Heart right ventricle (tissue), 16 donors: ENCODE measurements around the gene MAP7. TPM values are rescaled to one million over a fixed set of nuclear protein-coding genes. Genes with fewer than 3 reads are reported as not detected.

Source experiments
- ATAC-seq, 8 donors: fragments of 200-7000 bp; cut with Tn5 transposase; one replicate each; pipeline ENCODE4 v1.9.1; 2020; ENCODE audit warnings: mild to moderate bottlenecking in 8 of 8, moderate library complexity in 8 of 8, moderate number of reproducible peaks in 1 of 8
- DNase-seq, 2 donors: peaks; one replicate each; pipeline ENCODE4 v3.0.0-alpha.2; 2020
- H3K27ac ChIP-seq, 10 donors: fragments of 200-600 bp; sonication (generic) in 2 of 10; one replicate each; pipeline versions ENCODE4 v1.5.0 to v1.8.0; 2020 to 2022; ENCODE audit warnings: mild to moderate bottlenecking in 3 of 10
- H3K27me3 ChIP-seq, 7 donors: fragments of 200-600 bp; one replicate each; pipeline ENCODE4 v1.8.0; 2021 to 2022; ENCODE audit warnings: mild to moderate bottlenecking in 2 of 7
- H3K36me3 ChIP-seq, 9 donors: fragments of 200-600 bp; sonication (generic) in 1 of 9; one replicate each; pipeline versions ENCODE4 v1.5.0 to v1.8.0; 2020 to 2022; ENCODE audit warnings: mild to moderate bottlenecking in 2 of 9
- H3K4me1 ChIP-seq, 9 donors: fragments of 200-600 bp; sonication (generic) in 1 of 9; one replicate each; pipeline versions ENCODE4 v1.5.0 to v1.8.0; 2020 to 2022; ENCODE audit warnings: mild to moderate bottlenecking in 4 of 9
- H3K4me3 ChIP-seq, 10 donors: fragments of 200-600 bp; sonication (generic) in 2 of 10; one replicate each; pipeline versions ENCODE4 v1.5.0 to v1.8.0; 2020 to 2022; ENCODE audit warnings: mild to moderate bottlenecking in 7 of 10, moderate library complexity in 2 of 10
- H3K9me3 ChIP-seq, 11 donors: fragments of 200-600 bp in 10 of 11; sonication (generic) in 2 of 11; one replicate each; pipeline versions ENCODE4 v1.5.0 to v1.8.0; 2013 to 2022; ENCODE audit warnings: mild to moderate bottlenecking in 2 of 11, control low read depth in 1 of 11, moderate library complexity in 1 of 11
- CTCF ChIP-seq, 9 donors: fragments of 200-600 bp; sonication (generic) in 2 of 9; IDR thresholded peaks; one replicate each; pipeline versions ENCODE4 v1.5.0 to v1.8.0; 2021 to 2022; ENCODE audit warnings: antibody characterized with exemption in 9 of 9, mild to moderate bottlenecking in 5 of 9, moderate library complexity in 1 of 9
- WGBS, 2 donors: extraction: QIAGEN DNeasy Blood & Tissue Kit; methylation state at CpG; one replicate each; pipeline ENCODE4 v1.1.7; 2013; ENCODE audit warnings: inconsistent platforms in 1 of 2; 5-methylcytosine and 5-hydroxymethylcytosine counted together
- intact Hi-C, 10 donors: fragments of 100-400 bp; cut with DNase I; formaldehyde crosslinking; loops; one replicate each; pipeline versions ENCODE4 v1.11.1 to v1.14.2; 2022
- polyA plus RNA-seq, 2 donors: library from polyadenylated mRNA; stranded (reverse); fragments of 200-250 nt; gene quantifications; one replicate each; pipeline ENCODE4 v1.2.3, GENCODE V29; 2013
- total RNA-seq, 10 donors: library from RNA; stranded (reverse); fragmentation: NEBNext Ultra II Directional in 3 of 10; extraction: Animal tissue kit (Norgen Biotek cat#: 25700) in 3 of 10; gene quantifications; one replicate each; pipeline versions ENCODE4 v1.2.1 to v1.2.4, GENCODE V29; 2021 to 2023
- donor health status: Arrhythmogenic right ventricular cardiomyopathy.
- donor health status: ischemic (EF 13 %, LVEDD 7.1; RV severe dilation, severe dysfunction).
- donor health status: healthy with polysubstance abuse.
- donor health status: DM: no; HTN: yes; CAD: no.
- donor health status: DM: no; HTN: no; CAD: no.
- donor health status: ischemic (EF 25% LVEDD 6.9; RV normal size, moderate dysfunction).
- donor health status: ischemic (EF 25% LVEDD 5.7; RV mildly dilated, moderate dysfunction).
- donor health status: healthy.
- donor health status: DM: yes; HTN: yes; CAD: no.
- donor health status: Ischemic cardiomyopathy.
- donor health status: ischemic (EF 35%, LVEDD 5.7; RV mildly dilated, moderate dysfunction).
- donor health status: nonischemic (EF 11% LVEDD 7.7; RV severe dilation, severe dysfunction).
- donor health status: DM: yes; HTN: yes; CAD: no.
- donor health status: PGD.
- donor health status: ischemic (EF 29% LVEDD 5.4; RV normal size, mild dysfunction).
- donor health status: nonischemic (EF 23%, LVEDD 6.1; RV moderate dilation, normal function).

MAP7 gene
- total and polyA plus RNA-seq, 12 donors = 0.48 to 4.1 (median 2.3) TPM

- no peak for ATAC-seq
- H3K9me3 ChIP-seq = no peaks in the 10 kb centered on the region
Measured at GRCh38 chr6:136544326-136544725, 5.9 kb downstream of the MAP7 start.

GRCh38 chr6:136541395-136541794, 8.8 kb downstream of the MAP7 start:
- Histone ChIP-seq H3K4me3 (no peak overlapping the region), H3K27me3 (no peaks in the 10 kb centered on the region), H3K27ac (no peak overlapping the region), H3K36me3 (no peaks in the 10 kb centered on the region), H3K9me3 (no peaks in the 10 kb centered on the region), H3K4me1 (no peaks in the 10 kb centered on the region)
- WGBS, 2 donors = 90 to 92% methylated on average over 2 of the region's 2 CpGs
- DNase-seq (no peak), ATAC-seq (no peak)
- intact Hi-C loops = no loop called here
- no peak for TF ChIP-seq CTCF (IDR thresholded peaks at IDR 0.05)

More at GRCh38 chr6:136544326-136544725, 5.9 kb downstream of the MAP7 start:
- Histone ChIP-seq H3K27ac (no peak overlapping the region), H3K27me3 (peaks cover 0 to 23% (median 6%) of the 10 kb centered on the region in 7 donors), H3K4me1 (peaks cover 0 to 4% (median 1%) of the 10 kb centered on the region in 9 donors), H3K36me3 (no peaks in the 10 kb centered on the region), H3K4me3 (no peak overlapping the region)
- 43 to 44% methylated on average over 1 of the region's 1 CpG for WGBS, 2 donors
- intact Hi-C loops = no loop called here
- DNase-seq = no peak
- TF ChIP-seq CTCF (IDR thresholded peaks at IDR 0.05) = no peak

- no peak overlapping the region for H3K4me3 ChIP-seq
- intact Hi-C loops = no loop called here
- no peaks in the 10 kb centered on the region for H3K9me3 ChIP-seq
- TF ChIP-seq CTCF (IDR thresholded peaks at IDR 0.05) = no peak
- 60 to 66% methylated on average over 6 of the region's 6 CpGs for WGBS, 2 donors
- no peak for DNase-seq
- no peaks in the 10 kb centered on the region for H3K4me1 ChIP-seq
- no peak for ATAC-seq
- H3K27me3 ChIP-seq = no peaks in the 10 kb centered on the region
- no peak overlapping the region for H3K27ac ChIP-seq
- no peaks in the 10 kb centered on the region for H3K36me3 ChIP-seq
Measured at GRCh38 chr6:136539967-136540652, 10.1 kb downstream of the MAP7 start.

GRCh38 chr6:136538836-136539235, 11.4 kb downstream of the MAP7 start:
- 85 to 91% methylated on average over 4 of the region's 4 CpGs for WGBS, 2 donors
- Histone ChIP-seq H3K27me3 (no peaks in the 10 kb centered on the region), H3K36me3 (no peaks in the 10 kb centered on the region), H3K4me3 (no peak overlapping the region), H3K9me3 (no peaks in the 10 kb centered on the region), H3K27ac (no peak overlapping the region), H3K4me1 (no peaks in the 10 kb centered on the region)
- intact Hi-C loops = no loop called here
- DNase-seq = no peak
- TF ChIP-seq CTCF (IDR thresholded peaks at IDR 0.05) = no peak
- no peak for ATAC-seq
